HepG2 (cell line): ENCODE results near the gene EXO1. TPM values are rescaled to one million over a fixed set of nuclear protein-coding genes. Genes with fewer than 3 reads are reported as not detected.

Source experiments
- EHMT2 ChIP-seq: fragments of 200-600 bp; sonication (generic); IDR thresholded peaks from 2 replicates; pipeline ENCODE4 v1.7.0; 2017; ENCODE audit warnings: antibody characterized with exemption, low read depth, low read length, borderline replicate concordance
- GZF1 ChIP-seq: sonication (generic); formaldehyde crosslinking; IDR thresholded peaks from 2 replicates; pipeline ENCODE4 v1.5.1; 2020; ENCODE audit warnings: mild to moderate bottlenecking, missing genetic modification reagents
- LRRFIP1 ChIP-seq: sonication (generic); formaldehyde crosslinking; conservative IDR thresholded peaks from 2 replicates; pipeline ENCODE4 v1.4.0; 2020; ENCODE audit warnings: missing genetic modification reagents
- MAF1 ChIP-seq: sonication (generic); formaldehyde crosslinking; IDR thresholded peaks from 2 replicates; pipeline ENCODE4 v1.5.0; 2020; ENCODE audit warnings: missing genetic modification reagents, borderline replicate concordance
- PHB2 ChIP-seq: fragments of 450-650 bp; IDR thresholded peaks from 2 replicates; pipeline ENCODE4 v1.6.1; 2018; ENCODE audit not compliant: partially characterized antibody
- SKIL ChIP-seq: sonication (generic); formaldehyde crosslinking; IDR thresholded peaks from 2 replicates; pipeline ENCODE4 v1.8.0; 2022; ENCODE audit warnings: missing genetic modification reagents, mild to moderate bottlenecking, moderate library complexity, borderline replicate concordance
- STAG1 ChIP-seq: sonication (generic); formaldehyde crosslinking; IDR thresholded peaks from 2 replicates; pipeline ENCODE4 v1.4.0; 2020; ENCODE audit warnings: missing genetic modification reagents
- ZBTB39 ChIP-seq: sonication (generic); formaldehyde crosslinking; IDR thresholded peaks from 2 replicates; pipeline ENCODE4 v1.5.0; 2020; ENCODE audit warnings: missing genetic modification reagents
- ZBTB43 ChIP-seq: sonication (generic); formaldehyde crosslinking; conservative IDR thresholded peaks from 2 replicates; pipeline ENCODE4 v1.4.0; 2020; ENCODE audit warnings: missing genetic modification reagents
- ZNF10 ChIP-seq: sonication (generic); formaldehyde crosslinking; IDR thresholded peaks from 2 replicates; pipeline ENCODE4 v1.4.0; 2020; ENCODE audit warnings: mild to moderate bottlenecking, low read depth, missing genetic modification reagents, borderline replicate concordance
- ZNF800 ChIP-seq: sonication (generic); formaldehyde crosslinking; IDR thresholded peaks from 2 replicates; pipeline ENCODE4 v1.4.0; 2020; ENCODE audit warnings: missing genetic modification reagents
- ZZZ3 ChIP-seq: sonication (generic); formaldehyde crosslinking; IDR thresholded peaks from 2 replicates; pipeline ENCODE4 v1.4.0; 2020; ENCODE audit warnings: missing genetic modification reagents, mild to moderate bottlenecking, borderline replicate concordance
- polyA plus RNA-seq, 8 experiments: library from polyadenylated mRNA; depleted of rRNA in 3 of 8; stranded (reverse) in 7 of 8; unstranded in 1 of 8; fragments of >200 nt; fragmentation: Illumina TruSeq in 4 of 8; extraction: Trizol in 4 of 8; gene quantifications; 2 replicates each; pipeline versions ENCODE4 v1.2.1 to v1.2.3, GENCODE V29; 2011 to 2016; ENCODE audit warnings: low read depth in 4 of 8, missing spikeins in 1 of 8, mixed read lengths in 1 of 8; ENCODE audit not compliant: insufficient read depth in 1 of 8
- total RNA-seq, 5 experiments: library from RNA; depleted of rRNA; stranded (reverse); fragments of >200 nt; fragmentation: Illumina TruSeq; extraction: Trizol; gene quantifications; 2 replicates each; pipeline ENCODE4 v1.2.3, GENCODE V29; 2016; ENCODE audit warnings: low read depth in 1 of 5

The EXO1 gene
- total and polyA plus RNA-seq, 2 of the 13 experiments (the other 11 are each of a cell fraction or from before 2014, with no cell fraction given): 3.2 to 26.1 TPM

DNA sequence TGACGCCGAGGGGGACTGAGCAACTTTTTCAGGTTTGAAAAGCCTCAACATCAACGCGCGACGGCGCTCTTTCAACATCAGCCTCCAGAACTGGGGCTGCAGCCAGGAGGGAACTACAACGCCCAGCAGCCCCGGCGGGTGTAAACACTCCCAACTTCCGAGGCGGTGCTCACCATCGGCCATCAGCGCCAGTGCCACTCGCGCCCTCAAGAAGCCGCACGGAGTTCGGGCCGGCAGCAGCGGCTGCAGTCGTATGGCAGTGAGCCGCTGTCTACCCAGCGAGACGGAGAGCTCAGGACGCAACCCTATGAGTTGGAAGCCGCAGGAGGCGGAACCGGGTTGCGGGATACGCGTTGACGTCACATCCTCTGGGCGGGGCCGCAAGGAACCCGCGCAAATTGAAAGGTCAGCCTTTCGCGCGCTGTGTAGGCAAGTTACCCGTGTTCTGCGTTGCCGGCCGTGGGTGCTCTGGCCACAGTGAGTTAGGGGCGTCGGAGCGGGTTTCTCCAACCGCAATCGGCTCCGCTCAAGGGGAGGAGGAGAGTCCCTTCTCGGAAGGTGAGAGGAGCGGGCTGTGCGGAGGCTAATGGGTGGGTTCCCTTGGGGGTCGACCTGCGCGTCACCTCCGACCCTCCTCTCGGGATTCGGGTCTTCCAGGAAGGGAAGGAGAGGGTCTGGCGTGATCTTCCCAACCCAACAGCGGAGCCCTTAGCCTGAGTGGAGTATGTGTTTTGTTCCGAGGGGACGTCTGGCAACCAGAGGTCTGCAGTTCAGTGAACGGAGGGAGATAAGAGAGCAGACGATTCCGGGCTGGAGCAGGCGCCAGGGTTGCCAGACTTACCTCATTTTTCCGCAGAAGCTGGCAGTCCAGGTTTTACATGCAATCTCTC, at the start of gene EXO1 (continued):
- TF ChIP-seq PHB2: no peak
- TF ChIP-seq GZF1 (CRISPR knock-in tag): no peak
- 0 out of 2 replicates have a peak, but pooled peaks have one; percentile 39 for TF ChIP-seq ZBTB43
- TF ChIP-seq EHMT2: peak; percentile 33; the same call in 1 of the 2 replicates
- TF ChIP-seq ZZZ3 (CRISPR knock-in tag): 0 out of 2 replicates have a peak, but pooled peaks have one; percentile 20
- TF ChIP-seq MAF1: 0 out of 2 replicates have a peak, but pooled peaks have one; percentile 53
- no peak; the same call in 1 of the 2 replicates for TF ChIP-seq SKIL
- no peak for TF ChIP-seq ZBTB39
- no peak for TF ChIP-seq LRRFIP1 (CRISPR knock-in tag)
- no peak for TF ChIP-seq ZNF800 (CRISPR knock-in tag)
- no peak for TF ChIP-seq ZNF10 (CRISPR knock-in tag)
- TF ChIP-seq STAG1: peak; percentile 49
